ENCODE data around the gene RPS21.

The RPS21 gene

GRCh38 chr20:62412194-62413024 lies 25.5 kb downstream of the RPS21 start:
- H3K27ac ChIP-seq, result no peak overlapping the region
- no peak for TF ChIP-seq ZFX (IDR thresholded peaks at IDR 0.05; ENCODE audit: borderline replicate concordance)

- no peak for TF ChIP-seq ZFX (IDR thresholded peaks at IDR 0.05; ENCODE audit: borderline replicate concordance)
- no peak for TF ChIP-seq CTCF (IDR thresholded peaks at IDR 0.05)
- no peak overlapping the region for H3K27ac ChIP-seq
Measured at GRCh38 chr20:62413025-62413570, 26.2 kb downstream of the RPS21 start.

DNA sequence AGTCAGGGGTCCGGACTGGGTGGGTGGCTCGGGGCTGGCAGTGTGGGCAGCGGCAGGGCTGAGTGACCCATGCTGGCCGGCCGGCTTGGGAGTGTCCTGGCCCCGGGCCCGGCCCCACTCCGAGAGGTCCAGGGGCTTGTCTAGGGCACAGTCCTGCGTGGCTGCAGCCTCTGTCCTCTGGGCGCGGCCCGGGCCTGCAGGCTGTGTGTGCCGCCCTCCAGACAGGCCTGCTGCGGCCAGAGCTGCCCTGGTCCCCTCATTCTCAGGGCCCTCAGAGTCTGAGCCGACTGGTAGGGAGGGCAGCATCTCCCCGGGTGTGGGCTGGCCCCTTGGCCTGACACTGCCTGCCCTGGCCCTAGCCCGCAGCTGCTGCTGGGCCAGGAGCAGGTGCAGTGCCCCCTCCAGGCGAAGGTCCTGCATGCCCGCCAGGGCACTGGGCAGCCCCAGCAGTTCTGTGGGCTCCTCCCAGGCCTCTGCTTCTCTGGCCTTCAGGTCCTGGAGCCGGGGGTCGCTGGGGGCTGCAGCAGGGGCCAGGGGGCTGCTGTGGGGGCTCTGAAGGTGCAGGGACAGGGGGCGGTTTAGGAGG lies 27.1 kb downstream of the RPS21 start:
- H3K27ac ChIP-seq, result no peak overlapping the region
- TF ChIP-seq CTCF (IDR thresholded peaks at IDR 0.05) (peak; percentile 28), ZFX (IDR thresholded peaks at IDR 0.05; ENCODE audit: borderline replicate concordance) (no peak)

- no peak overlapping the region for H3K27ac ChIP-seq
- TF ChIP-seq CTCF (IDR thresholded peaks at IDR 0.05), result no peak
- TF ChIP-seq ZFX (IDR thresholded peaks at IDR 0.05; ENCODE audit: borderline replicate concordance), result no peak
Measured at GRCh38 chr20:62415354-62416111, 28.6 kb downstream of the RPS21 start.

- no peak overlapping the region for H3K27ac ChIP-seq
- TF ChIP-seq CTCF (IDR thresholded peaks at IDR 0.05) (no peak), ZFX (IDR thresholded peaks at IDR 0.05; ENCODE audit: borderline replicate concordance) (no peak)
Measured at GRCh38 chr20:62416651-62417637, 30.0 kb downstream of the RPS21 start.

GRCh38 chr20:62417981-62418708 lies 31.2 kb downstream of the RPS21 start:
- H3K27ac ChIP-seq, result no peak overlapping the region
- TF ChIP-seq ZFX (IDR thresholded peaks at IDR 0.05; ENCODE audit: borderline replicate concordance) (no peak), CTCF (IDR thresholded peaks at IDR 0.05) (no peak)
